ENCODE data around the gene KLHL4.
"Not testable (repeated sequence)": the region's sequence is repeated elsewhere in the genome, so short reads cannot be mapped to it uniquely, and the experiment has no call there.

The KLHL4 gene

GRCh38 chrX:87636533-87636932 lies 118.9 kb downstream of the KLHL4 start:
- no peak overlapping the region for H3K27ac ChIP-seq (ENCODE audit: insufficient read depth, low read depth, low read length, poor library complexity, severe bottlenecking)
- no peak overlapping the region for H3K4me3 ChIP-seq (ENCODE audit: insufficient read depth, low read depth, low read length)
- H3K27me3 ChIP-seq (ENCODE audit: control insufficient read depth, insufficient read depth, low read length, poor library complexity, severe bottlenecking), result no peaks in the 10 kb centered on the region
- WGBS, 2 experiments, result 89% methylated on average over 3 of the region's 3 CpGs
- no peaks in the 10 kb centered on the region for H3K9me3 ChIP-seq (ENCODE audit: control insufficient read depth, low read length)
- no peaks in the 10 kb centered on the region for H3K4me1 ChIP-seq (ENCODE audit: control insufficient read depth, insufficient read depth, low read length)
- no peaks in the 10 kb centered on the region for H3K36me3 ChIP-seq (ENCODE audit: control insufficient read depth, insufficient read depth, low read length)

GRCh38 chrX:87641439-87641838 lies 123.8 kb downstream of the KLHL4 start:
- H3K27me3 ChIP-seq (ENCODE audit: control insufficient read depth, insufficient read depth, low read length, poor library complexity, severe bottlenecking); H3K27ac ChIP-seq (ENCODE audit: insufficient read depth, low read depth, low read length, poor library complexity, severe bottlenecking); H3K36me3 ChIP-seq (ENCODE audit: control insufficient read depth, insufficient read depth, low read length); H3K4me3 ChIP-seq (ENCODE audit: insufficient read depth, low read depth, low read length); H3K9me3 ChIP-seq (ENCODE audit: control insufficient read depth, low read length); H3K4me1 ChIP-seq (ENCODE audit: control insufficient read depth, insufficient read depth, low read length): not testable (repeated sequence)
- WGBS, 2 experiments, result 85 to 96% methylated on average over 4 of the region's 4 CpGs

GRCh38 chrX:87661761-87662160 lies 144.2 kb downstream of the KLHL4 start:
- WGBS, 2 experiments, result 82 to 90% methylated on average over 2 of the region's 6 CpGs
- Histone ChIP-seq H3K4me3 (ENCODE audit: insufficient read depth, low read depth, low read length) (no peak overlapping the region), H3K27ac (ENCODE audit: insufficient read depth, low read depth, low read length, poor library complexity, severe bottlenecking) (no peak overlapping the region), H3K36me3 (ENCODE audit: control insufficient read depth, insufficient read depth, low read length) (no peaks in the 10 kb centered on the region), H3K27me3 (ENCODE audit: control insufficient read depth, insufficient read depth, low read length, poor library complexity, severe bottlenecking) (no peaks in the 10 kb centered on the region), H3K9me3 (ENCODE audit: control insufficient read depth, low read length) (no peaks in the 10 kb centered on the region), H3K4me1 (ENCODE audit: control insufficient read depth, insufficient read depth, low read length) (no peaks in the 10 kb centered on the region)

GRCh38 chrX:87663421-87663820 lies 145.8 kb downstream of the KLHL4 start:
- no peaks in the 10 kb centered on the region for H3K36me3 ChIP-seq (ENCODE audit: control insufficient read depth, insufficient read depth, low read length)
- H3K27ac ChIP-seq (ENCODE audit: insufficient read depth, low read depth, low read length, poor library complexity, severe bottlenecking), result no peak overlapping the region
- H3K9me3 ChIP-seq (ENCODE audit: control insufficient read depth, low read length), result no peaks in the 10 kb centered on the region
- no peaks in the 10 kb centered on the region for H3K4me1 ChIP-seq (ENCODE audit: control insufficient read depth, insufficient read depth, low read length)
- H3K4me3 ChIP-seq (ENCODE audit: insufficient read depth, low read depth, low read length), result no peak overlapping the region
- no peaks in the 10 kb centered on the region for H3K27me3 ChIP-seq (ENCODE audit: control insufficient read depth, insufficient read depth, low read length, poor library complexity, severe bottlenecking)

GRCh38 chrX:87664381-87664780 lies 146.8 kb downstream of the KLHL4 start:
- Histone ChIP-seq H3K9me3 (ENCODE audit: control insufficient read depth, low read length) (no peaks in the 10 kb centered on the region), H3K27me3 (ENCODE audit: control insufficient read depth, insufficient read depth, low read length, poor library complexity, severe bottlenecking) (no peaks in the 10 kb centered on the region), H3K4me1 (ENCODE audit: control insufficient read depth, insufficient read depth, low read length) (no peaks in the 10 kb centered on the region), H3K4me3 (ENCODE audit: insufficient read depth, low read depth, low read length) (no peak overlapping the region), H3K27ac (ENCODE audit: insufficient read depth, low read depth, low read length, poor library complexity, severe bottlenecking) (no peak overlapping the region), H3K36me3 (ENCODE audit: control insufficient read depth, insufficient read depth, low read length) (no peaks in the 10 kb centered on the region)
- WGBS, 2 experiments, result no CpG with 5 or more reads among the region's 2 CpGs

GRCh38 chrX:87679849-87680248 lies 162.2 kb downstream of the KLHL4 start:
- no peak overlapping the region for H3K4me3 ChIP-seq (ENCODE audit: insufficient read depth, low read depth, low read length)
- H3K36me3 ChIP-seq (ENCODE audit: control insufficient read depth, insufficient read depth, low read length), result no peaks in the 10 kb centered on the region
- H3K4me1 ChIP-seq (ENCODE audit: control insufficient read depth, insufficient read depth, low read length), result no peaks in the 10 kb centered on the region
- no peaks in the 10 kb centered on the region for H3K27me3 ChIP-seq (ENCODE audit: control insufficient read depth, insufficient read depth, low read length, poor library complexity, severe bottlenecking)
- H3K9me3 ChIP-seq (ENCODE audit: control insufficient read depth, low read length), result no peaks in the 10 kb centered on the region
- no peak overlapping the region for H3K27ac ChIP-seq (ENCODE audit: insufficient read depth, low read depth, low read length, poor library complexity, severe bottlenecking)
- 43 to 73% methylated on average over 1 of the region's 1 CpG for WGBS, 2 experiments

GRCh38 chrX:87687703-87688102 lies 170.1 kb downstream of the KLHL4 start:
- Histone ChIP-seq H3K9me3 (ENCODE audit: control insufficient read depth, low read length) (no peaks in the 10 kb centered on the region), H3K27me3 (ENCODE audit: control insufficient read depth, insufficient read depth, low read length, poor library complexity, severe bottlenecking) (no peaks in the 10 kb centered on the region), H3K4me3 (ENCODE audit: insufficient read depth, low read depth, low read length) (no peak overlapping the region), H3K36me3 (ENCODE audit: control insufficient read depth, insufficient read depth, low read length) (no peaks in the 10 kb centered on the region), H3K4me1 (ENCODE audit: control insufficient read depth, insufficient read depth, low read length) (no peaks in the 10 kb centered on the region), H3K27ac (ENCODE audit: insufficient read depth, low read depth, low read length, poor library complexity, severe bottlenecking) (no peak overlapping the region)
- 83 to 100% methylated on average over 1 of the region's 1 CpG for WGBS, 2 experiments

DNA sequence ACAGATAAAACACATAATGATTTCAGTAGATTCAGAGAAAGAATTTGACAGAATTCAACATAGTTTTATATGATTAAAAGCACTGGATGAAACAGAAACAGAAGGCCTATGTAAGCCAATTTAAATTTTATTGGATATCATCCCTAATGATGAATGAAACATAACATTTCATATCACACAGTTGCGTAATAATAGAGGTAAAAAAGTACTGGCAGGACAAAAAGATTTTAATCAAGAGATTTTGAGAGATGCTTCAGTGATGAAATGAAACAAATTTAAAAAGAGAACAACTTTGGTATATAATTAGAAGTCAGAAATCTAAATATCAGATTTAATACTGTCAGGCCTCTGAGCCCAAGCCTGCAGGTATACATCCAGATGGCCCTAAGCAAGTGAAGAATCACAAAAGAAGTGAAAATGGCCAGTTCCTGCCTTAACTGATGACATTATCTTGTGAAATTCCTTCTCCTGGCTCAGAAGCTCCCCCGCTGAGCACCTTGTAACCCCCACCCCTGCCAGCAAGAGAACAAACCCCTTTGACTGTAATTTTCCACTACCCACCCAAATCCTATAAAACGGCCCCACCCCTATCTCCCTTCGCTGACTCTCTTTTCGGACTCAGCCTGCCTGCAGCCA lies 170.6 kb downstream of the KLHL4 start:
- H3K9me3 ChIP-seq (ENCODE audit: control insufficient read depth, low read length); H3K36me3 ChIP-seq (ENCODE audit: control insufficient read depth, insufficient read depth, low read length); H3K27ac ChIP-seq (ENCODE audit: insufficient read depth, low read depth, low read length, poor library complexity, severe bottlenecking); H3K4me1 ChIP-seq (ENCODE audit: control insufficient read depth, insufficient read depth, low read length); H3K4me3 ChIP-seq (ENCODE audit: insufficient read depth, low read depth, low read length); H3K27me3 ChIP-seq (ENCODE audit: control insufficient read depth, insufficient read depth, low read length, poor library complexity, severe bottlenecking): not testable (repeated sequence)
- 66 to 78% methylated on average over 3 to 5 of the region's 5 CpGs for WGBS, 2 experiments

DNA sequence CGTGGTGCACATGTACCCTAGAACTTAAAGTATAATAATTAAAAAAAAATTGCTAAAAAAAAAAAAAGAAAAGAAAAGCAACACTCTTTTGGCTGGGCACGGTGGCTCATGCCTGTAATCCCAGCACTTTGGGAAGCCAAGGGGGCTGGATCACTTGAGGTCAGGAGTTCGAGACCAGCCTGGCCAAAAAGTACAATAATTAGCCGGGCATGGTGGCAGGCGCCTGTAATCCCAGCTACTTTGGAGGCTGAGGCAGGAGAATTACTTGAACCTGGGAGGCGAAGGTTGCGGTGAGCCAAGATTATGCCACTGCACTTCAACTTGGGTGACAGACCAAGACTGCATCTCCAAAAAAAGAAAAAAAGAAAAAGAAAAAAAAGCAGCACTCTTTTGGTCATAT lies 171.6 kb downstream of the KLHL4 start:
- not testable (repeated sequence) for H3K4me3 ChIP-seq (ENCODE audit: insufficient read depth, low read depth, low read length); H3K4me1 ChIP-seq (ENCODE audit: control insufficient read depth, insufficient read depth, low read length); H3K27me3 ChIP-seq (ENCODE audit: control insufficient read depth, insufficient read depth, low read length, poor library complexity, severe bottlenecking); H3K27ac ChIP-seq (ENCODE audit: insufficient read depth, low read depth, low read length, poor library complexity, severe bottlenecking); H3K9me3 ChIP-seq (ENCODE audit: control insufficient read depth, low read length); H3K36me3 ChIP-seq (ENCODE audit: control insufficient read depth, insufficient read depth, low read length)
- 91 to 94% methylated on average over 6 of the region's 7 CpGs for WGBS, 2 experiments

DNA sequence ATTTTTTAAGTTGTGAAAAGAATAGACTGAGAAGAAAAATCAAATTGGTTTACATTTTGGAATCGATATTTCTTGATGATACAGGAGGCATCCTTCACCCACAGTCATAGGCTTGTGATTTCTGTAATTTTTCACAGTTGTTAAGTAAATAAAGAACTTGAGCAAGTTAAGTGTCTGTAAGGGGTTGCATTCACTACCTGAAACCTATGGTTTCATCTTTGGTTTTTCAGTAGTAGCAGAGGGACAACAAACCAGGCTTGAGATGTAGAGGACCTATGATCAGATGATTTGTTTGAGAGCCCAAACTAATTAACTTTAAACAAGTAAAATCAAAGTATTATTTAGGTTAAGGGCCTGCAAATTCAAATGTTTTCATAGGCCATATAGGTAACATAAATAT lies 175.6 kb downstream of the KLHL4 start:
- Histone ChIP-seq H3K4me3 (ENCODE audit: insufficient read depth, low read depth, low read length) (no peak overlapping the region), H3K9me3 (ENCODE audit: control insufficient read depth, low read length) (no peaks in the 10 kb centered on the region), H3K27ac (ENCODE audit: insufficient read depth, low read depth, low read length, poor library complexity, severe bottlenecking) (no peak overlapping the region), H3K27me3 (ENCODE audit: control insufficient read depth, insufficient read depth, low read length, poor library complexity, severe bottlenecking) (no peaks in the 10 kb centered on the region), H3K4me1 (ENCODE audit: control insufficient read depth, insufficient read depth, low read length) (no peaks in the 10 kb centered on the region), H3K36me3 (ENCODE audit: control insufficient read depth, insufficient read depth, low read length) (no peaks in the 10 kb centered on the region)
- 100% methylated on average over 1 of the region's 1 CpG for WGBS, 2 experiments

- no peaks in the 10 kb centered on the region for H3K9me3 ChIP-seq (ENCODE audit: control insufficient read depth, low read length)
- H3K27me3 ChIP-seq (ENCODE audit: control insufficient read depth, insufficient read depth, low read length, poor library complexity, severe bottlenecking), result no peaks in the 10 kb centered on the region
- H3K4me3 ChIP-seq (ENCODE audit: insufficient read depth, low read depth, low read length), result no peak overlapping the region
- no CpG with 5 or more reads among the region's 1 CpG for WGBS, 2 experiments
- no peaks in the 10 kb centered on the region for H3K36me3 ChIP-seq (ENCODE audit: control insufficient read depth, insufficient read depth, low read length)
- no peaks in the 10 kb centered on the region for H3K4me1 ChIP-seq (ENCODE audit: control insufficient read depth, insufficient read depth, low read length)
- no peak overlapping the region for H3K27ac ChIP-seq (ENCODE audit: insufficient read depth, low read depth, low read length, poor library complexity, severe bottlenecking)
These were observed 179.8 kb downstream of the KLHL4 start for GRCh38 chrX:87697409-87697808.

Measured in ectodermal cell (in vitro differentiated cells).